BJ (cell line): Measurements from ENCODE around the gene OR52J3. TPM values are rescaled to one million over a fixed set of nuclear protein-coding genes. Genes with fewer than 3 reads are reported as not detected.

Source experiments
- CTCF ChIA-PET: fragments of 350-600 bp; formaldehyde crosslinking; extraction: SDS; loops from one replicate; lab custom pipeline; 2021; ENCODE audit warnings: antibody characterized with exemption, inconsistent platforms; lab: Yijun Ruan, JAX
- POLR2A ChIA-PET: fragments of 300-600 bp; sonication (Branson Sonifier 250); formaldehyde crosslinking; extraction: SDS; loops from one replicate; lab custom pipeline; 2021; ENCODE audit warnings: antibody characterized with exemption; lab: Charles Lee
- DNase-seq: peaks from one replicate; pipeline ENCODE4 v3.0.0-alpha.2; 2011; ENCODE audit warnings: low read depth
- H3K27me3 ChIP-seq: 2 replicates; pipeline ENCODE4 v1.6.0; 2011; ENCODE audit warnings: low read length; ENCODE audit not compliant: control insufficient read depth, insufficient read depth
- H3K36me3 ChIP-seq: 2 replicates; pipeline ENCODE4 v1.5.1; 2011; ENCODE audit warnings: low read length; ENCODE audit not compliant: control insufficient read depth, insufficient read depth
- H3K4me3 ChIP-seq: 2 replicates; pipeline ENCODE4 v1.5.1; 2011; ENCODE audit warnings: low read depth, mild to moderate bottlenecking, control low read depth, low read length
- polyA plus RNA-seq: library from polyadenylated mRNA; depleted of rRNA; stranded (reverse); fragments of >200 nt; gene quantifications from 2 replicates; pipeline ENCODE4 v1.2.3, GENCODE V29; 2011; rRNA removed
- TF ChIP-seq, protein P1 (sequence below): IDR thresholded peaks from 2 replicates; pipeline ENCODE4 v1.5.1; 2011; ENCODE audit warnings: low read depth, mild to moderate bottlenecking, control low read depth, inconsistent platforms, low read length, moderate library complexity; ENCODE audit not compliant: insufficient read depth

The OR52J3 gene
- polyA plus RNA-seq, 1 experiment = not detected

DNA sequence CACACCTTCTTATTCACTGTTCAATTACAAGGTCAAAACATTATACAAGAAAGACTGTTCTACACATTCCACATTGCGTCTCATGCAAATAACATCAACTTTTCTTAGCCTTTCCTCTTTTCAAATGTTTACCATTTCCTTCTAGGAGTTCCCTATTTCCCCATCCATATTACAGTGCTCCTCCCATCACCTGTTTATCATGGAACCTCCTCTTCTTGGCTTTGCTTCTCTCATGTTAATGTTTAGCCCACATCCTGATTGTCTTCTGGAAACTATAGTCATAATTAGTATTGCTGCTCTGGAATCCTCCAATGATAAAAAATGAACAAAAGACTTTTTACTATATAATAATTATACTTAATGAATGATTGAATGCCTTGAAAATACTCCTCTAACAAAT lies 44.3 kb downstream of the OR52J3 start:
- Histone ChIP-seq H3K4me3 (no peak overlapping the region), H3K27me3 (no peaks in the 10 kb centered on the region), H3K36me3 (no peaks in the 10 kb centered on the region)
- ChIA-PET POLR2A (no interaction called here), CTCF (interaction anchor here (0.6 kb wide), 1 partner anchor 132 kb away, joined by 4 read pairs; no protein-coding TSS in a partner anchor)
- DNase-seq = no peak
- TF ChIP-seq, protein P1, sequence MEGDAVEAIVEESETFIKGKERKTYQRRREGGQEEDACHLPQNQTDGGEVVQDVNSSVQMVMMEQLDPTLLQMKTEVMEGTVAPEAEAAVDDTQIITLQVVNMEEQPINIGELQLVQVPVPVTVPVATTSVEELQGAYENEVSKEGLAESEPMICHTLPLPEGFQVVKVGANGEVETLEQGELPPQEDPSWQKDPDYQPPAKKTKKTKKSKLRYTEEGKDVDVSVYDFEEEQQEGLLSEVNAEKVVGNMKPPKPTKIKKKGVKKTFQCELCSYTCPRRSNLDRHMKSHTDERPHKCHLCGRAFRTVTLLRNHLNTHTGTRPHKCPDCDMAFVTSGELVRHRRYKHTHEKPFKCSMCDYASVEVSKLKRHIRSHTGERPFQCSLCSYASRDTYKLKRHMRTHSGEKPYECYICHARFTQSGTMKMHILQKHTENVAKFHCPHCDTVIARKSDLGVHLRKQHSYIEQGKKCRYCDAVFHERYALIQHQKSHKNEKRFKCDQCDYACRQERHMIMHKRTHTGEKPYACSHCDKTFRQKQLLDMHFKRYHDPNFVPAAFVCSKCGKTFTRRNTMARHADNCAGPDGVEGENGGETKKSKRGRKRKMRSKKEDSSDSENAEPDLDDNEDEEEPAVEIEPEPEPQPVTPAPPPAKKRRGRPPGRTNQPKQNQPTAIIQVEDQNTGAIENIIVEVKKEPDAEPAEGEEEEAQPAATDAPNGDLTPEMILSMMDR = no peak

DNA sequence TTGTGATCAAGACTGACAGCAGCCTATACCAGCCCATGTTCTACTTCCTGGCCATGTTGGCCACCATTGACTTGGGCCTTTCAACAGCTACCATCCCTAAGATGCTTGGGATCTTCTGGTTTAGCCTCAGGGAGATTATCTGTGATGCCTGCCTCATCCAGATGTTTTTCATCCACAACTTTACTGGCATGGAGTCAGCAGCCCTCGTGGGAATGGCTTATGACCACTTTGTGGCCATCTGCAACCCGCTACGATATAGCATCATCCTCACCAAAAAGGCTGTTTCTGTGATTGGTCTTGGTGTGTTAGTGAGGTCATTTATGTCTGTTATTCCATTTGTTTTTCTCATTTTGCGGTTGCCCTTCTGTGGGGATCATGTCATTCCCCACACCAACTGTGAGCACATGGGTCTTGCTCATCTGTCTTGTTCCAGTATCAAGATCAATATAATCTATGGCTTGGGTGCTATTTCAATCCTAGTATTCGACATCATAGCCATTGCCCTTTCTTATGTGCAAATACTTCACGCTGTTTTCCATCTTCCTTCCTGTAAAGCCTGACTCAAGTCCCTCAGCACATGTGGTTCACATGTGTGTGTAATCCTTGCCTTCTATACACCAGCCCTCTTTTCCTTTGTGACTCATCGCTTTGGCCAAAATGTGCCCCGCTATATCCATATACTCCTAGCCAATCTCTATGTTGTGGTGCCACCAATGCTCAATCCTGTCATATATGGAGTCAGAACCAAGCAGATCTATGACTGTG lies 46.7 kb downstream of the OR52J3 start:
- CTCF ChIA-PET = no interaction called here
- H3K36me3 ChIP-seq = no peaks in the 10 kb centered on the region

DNA sequence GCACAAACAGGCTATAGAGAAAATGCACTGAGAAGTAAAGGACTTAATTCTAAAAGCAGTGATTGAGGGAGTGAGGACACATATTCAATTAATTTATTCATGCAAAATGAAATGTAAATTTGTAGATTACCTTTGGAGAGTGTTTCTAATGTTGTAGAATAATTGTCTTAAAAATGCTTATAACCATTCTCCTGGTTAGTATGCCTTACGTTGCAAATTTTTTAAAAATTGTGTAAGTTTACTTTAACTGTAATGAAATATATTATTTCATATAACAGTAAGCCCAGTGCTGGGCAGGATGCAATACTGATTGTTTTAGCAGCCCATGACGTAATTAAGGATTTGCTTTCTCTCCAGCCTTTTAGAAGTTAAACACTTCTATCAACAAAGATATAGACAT lies 49.7 kb downstream of the OR52J3 start:
- Histone ChIP-seq H3K36me3 (no peaks in the 10 kb centered on the region), H3K27me3 (no peaks in the 10 kb centered on the region), H3K4me3 (no peak overlapping the region)
- TF ChIP-seq, protein P1 = no peak
- no peak for DNase-seq
- ChIA-PET CTCF (no interaction called here), POLR2A (no interaction called here)

More for the DNA sequence above, 46.7 kb downstream of the OR52J3 start:
- Histone ChIP-seq H3K27me3 (no peaks in the 10 kb centered on the region), H3K4me3 (no peak overlapping the region)
- POLR2A ChIA-PET = no interaction called here
- DNase-seq = no peak
- TF ChIP-seq, protein P1 = no peak

Other genes starting within 250 kb of the OR52J3 start
- not detected in 2 replicates for gene OR52R1, start 242.1 kb upstream of the OR52J3 start, polyA plus RNA-seq
- not detected in 2 replicates for gene OR51F2, start 225.2 kb upstream of the OR52J3 start, polyA plus RNA-seq
- not detected in 2 replicates for gene OR51S1, start 197.3 kb upstream of the OR52J3 start, polyA plus RNA-seq
- gene OR51T1, start 164.6 kb upstream of the OR52J3 start, polyA plus RNA-seq = not detected in 2 replicates
- gene OR51A7, start 142.7 kb upstream of the OR52J3 start, polyA plus RNA-seq = not detected in 2 replicates
- not detected in 2 replicates for gene OR51G2, start 127.2 kb upstream of the OR52J3 start, polyA plus RNA-seq
- not detected in 2 replicates for gene OR51G1, start 122.2 kb upstream of the OR52J3 start, polyA plus RNA-seq
- gene OR51A4, start 98.9 kb upstream of the OR52J3 start, polyA plus RNA-seq = not detected in 2 replicates
- gene OR51A2, start 90.8 kb upstream of the OR52J3 start, polyA plus RNA-seq = not detected in 2 replicates
- gene OR51L1, start 51.7 kb upstream of the OR52J3 start, polyA plus RNA-seq = not detected in 2 replicates
- not detected in 2 replicates for gene OR52E2, start 13.1 kb downstream of the OR52J3 start, polyA plus RNA-seq
- gene OR52E1, start 23.0 kb downstream of the OR52J3 start, polyA plus RNA-seq = not detected in 2 replicates
- not detected in 2 replicates for gene OR52A5, start 91.8 kb downstream of the OR52J3 start, polyA plus RNA-seq
- gene OR52A1, start 108.2 kb downstream of the OR52J3 start, polyA plus RNA-seq = not detected in 2 replicates
- gene OR51V1, start 154.2 kb downstream of the OR52J3 start, polyA plus RNA-seq = not detected in 2 replicates
- gene HBB, start 180.5 kb downstream of the OR52J3 start, polyA plus RNA-seq = not detected in 2 replicates
- gene HBD, start 188.0 kb downstream of the OR52J3 start, polyA plus RNA-seq = 0.56 and 1.0 TPM in 2 replicates
- not detected in 2 replicates for gene HBG1, start 203.3 kb downstream of the OR52J3 start, polyA plus RNA-seq
- gene HBG2, start 208.3 kb downstream of the OR52J3 start, polyA plus RNA-seq = not detected in 2 replicates
- gene HBE1, start 223.4 kb downstream of the OR52J3 start, polyA plus RNA-seq = not detected in 2 replicates